Kidney tubule cell (primary cell): Measurements from ENCODE around the gene CNOT11.

Experiments
- DNase-seq: peaks from one replicate; pipeline ENCODE4 v3.0.0-alpha.2; 2018; ENCODE audit warnings: low spot score

The CNOT11 gene

GRCh38 chr2:101278925-101279324 lies 26.2 kb downstream of the CNOT11 start:
- DNase-seq, result no peak

- no peak for DNase-seq
These were observed 28.8 kb downstream of the CNOT11 start for GRCh38 chr2:101281482-101281881.

- DNase-seq, result no peak
These were observed 30.3 kb downstream of the CNOT11 start for GRCh38 chr2:101282980-101283379.

- no peak for DNase-seq
These were observed 34.0 kb downstream of the CNOT11 start for GRCh38 chr2:101286684-101287083.

- no peak for DNase-seq
These were observed 34.6 kb downstream of the CNOT11 start for GRCh38 chr2:101287303-101287702.

GRCh38 chr2:101290711-101291110 lies 38.0 kb downstream of the CNOT11 start:
- no peak for DNase-seq

- no peak for DNase-seq
These were observed 39.3 kb downstream of the CNOT11 start for GRCh38 chr2:101291973-101292372.

- no peak for DNase-seq
These were observed 40.9 kb downstream of the CNOT11 start for GRCh38 chr2:101293544-101293943.

- no peak for DNase-seq
These were observed 42.2 kb downstream of the CNOT11 start for GRCh38 chr2:101294861-101295260.

- peak; percentile 46 for DNase-seq
These were observed 43.2 kb downstream of the CNOT11 start for GRCh38 chr2:101295895-101296294.

GRCh38 chr2:101296371-101296770 lies 43.7 kb downstream of the CNOT11 start:
- DNase-seq, result no peak

GRCh38 chr2:101297383-101297782 lies 44.7 kb downstream of the CNOT11 start:
- no peak for DNase-seq

- no peak for DNase-seq
These were observed 46.9 kb downstream of the CNOT11 start for GRCh38 chr2:101299604-101300003.

GRCh38 chr2:101300164-101300563 lies 47.5 kb downstream of the CNOT11 start:
- no peak for DNase-seq

GRCh38 chr2:101300836-101301235 lies 48.1 kb downstream of the CNOT11 start:
- DNase-seq, result no peak

GRCh38 chr2:101302016-101302415 lies 49.3 kb downstream of the CNOT11 start:
- DNase-seq, result no peak

- DNase-seq, result no peak
These were observed 51.0 kb downstream of the CNOT11 start for GRCh38 chr2:101303688-101304087.

GRCh38 chr2:101305035-101305434 lies 52.3 kb downstream of the CNOT11 start:
- DNase-seq, result no peak

- DNase-seq, result peak; percentile 58
These were observed 52.9 kb downstream of the CNOT11 start for GRCh38 chr2:101305492-101306078.

- DNase-seq, result no peak
These were observed 53.7 kb downstream of the CNOT11 start for GRCh38 chr2:101306410-101306809.

GRCh38 chr2:101307503-101307902 lies 54.8 kb downstream of the CNOT11 start:
- peak; percentile 34 for DNase-seq

- peak; percentile 26 for DNase-seq
These were observed 55.3 kb downstream of the CNOT11 start for GRCh38 chr2:101307950-101308431.

- DNase-seq, result peak; percentile 92
These were observed 55.9 kb downstream of the CNOT11 start, which contains the start of gene RNF149 for GRCh38 chr2:101308432-101309210. RNF149 (minus strand) TSS chr2:101308701; CDS start chr2:101308588, 113 bp downstream.
